IMR-90 (cell line): Measurements from ENCODE around the gene KCNQ5. TPM values are rescaled to one million over a fixed set of nuclear protein-coding genes. Genes with fewer than 3 reads are reported as not detected.

ENCODE experiments used
- ATAC-seq: fragments of 200-7000 bp; cut with Tn5 transposase; 2 replicates; pipeline ENCODE4 v1.9.1; 2020; ENCODE audit warnings: low read depth, mild to moderate bottlenecking, moderate library complexity
- BruUV-seq: library from RNA; stranded (reverse); fragments of 400-500 nt; replicated peaks from 2 replicates; lab custom pipeline; 2021; lab: Mats Ljungman, UMichigan
- CTCF ChIA-PET: fragments of 300-600 bp; formaldehyde crosslinking; extraction: SDS; loops from one replicate; lab custom pipeline; 2021; ENCODE audit warnings: antibody characterized with exemption; lab: Yijun Ruan, JAX
- POLR2A ChIA-PET: fragments of 300-600 bp; sonication (Branson Sonifier 250); formaldehyde crosslinking; loops from one replicate; lab custom pipeline; 2022; ENCODE audit warnings: antibody characterized with exemption; ENCODE audit not compliant: unreplicated experiment; lab: Charles Lee
- DNase-seq: peaks from one replicate; pipeline ENCODE4 v3.0.0; 2013
- H2AFZ ChIP-seq: replicated peaks from 2 replicates; pipeline ENCODE3; 2013; ENCODE audit warnings: low read length, mild to moderate bottlenecking; ENCODE audit not compliant: poor library complexity
- H2AK5ac ChIP-seq: 2 replicates; pipeline ENCODE4 v1.6.1; 2013; ENCODE audit warnings: low read depth, low read length, inconsistent platforms
- H2AK9ac ChIP-seq: replicated peaks from 2 replicates; pipeline ENCODE3; 2013; ENCODE audit warnings: mild to moderate bottlenecking, low read depth, low read length, moderate library complexity; ENCODE audit not compliant: poor library complexity
- H2BK120ac ChIP-seq: 2 replicates; pipeline ENCODE4 v1.6.1; 2013; ENCODE audit warnings: low read depth, low read length, inconsistent platforms
- H2BK15ac ChIP-seq: 3 replicates; pipeline ENCODE4 v1.6.1; 2013; ENCODE audit warnings: low read depth, low read length, inconsistent platforms
- H2BK20ac ChIP-seq: 2 replicates; pipeline ENCODE4 v1.6.1; 2013; ENCODE audit warnings: low read depth, mild to moderate bottlenecking, inconsistent platforms, low read length, moderate library complexity
- H2BK5ac ChIP-seq: 2 replicates; pipeline ENCODE4 v1.6.1; 2013; ENCODE audit warnings: mild to moderate bottlenecking, low read depth, low read length, inconsistent platforms; ENCODE audit not compliant: poor library complexity, severe bottlenecking
- H3K14ac ChIP-seq: replicated peaks from 2 replicates; pipeline ENCODE4 v1.6.1; 2013; ENCODE audit warnings: low read depth, low read length, inconsistent platforms
- H3K18ac ChIP-seq: 2 replicates; pipeline ENCODE4 v1.6.1; 2013; ENCODE audit warnings: low read depth, low read length, control low read depth
- H3K23ac ChIP-seq: 2 replicates; pipeline ENCODE4 v1.6.1; 2013; ENCODE audit warnings: low read depth, low read length, inconsistent platforms
- H3K27ac ChIP-seq: 2 replicates; pipeline ENCODE4 v1.5.1; 2013; ENCODE audit warnings: mild to moderate bottlenecking, control low read depth, low read length; ENCODE audit not compliant: insufficient read depth
- H3K27me3 ChIP-seq: 2 replicates; pipeline ENCODE4 v1.6.1; 2013; ENCODE audit warnings: low read length; ENCODE audit not compliant: control insufficient read depth, insufficient read depth
- H3K36me3 ChIP-seq: 2 replicates; pipeline ENCODE4 v1.6.1; 2013; ENCODE audit warnings: low read length, mixed read lengths; ENCODE audit not compliant: control insufficient read depth, insufficient read depth
- H3K4ac ChIP-seq: 2 replicates; pipeline ENCODE4 v1.6.1; 2013; ENCODE audit warnings: low read depth, low read length, inconsistent platforms
- H3K4me1 ChIP-seq: 2 replicates; pipeline ENCODE4 v1.6.1; 2013; ENCODE audit warnings: low read length, mixed read lengths; ENCODE audit not compliant: control insufficient read depth, insufficient read depth
- H3K4me2 ChIP-seq: 2 replicates; pipeline ENCODE4 v1.6.1; 2013; ENCODE audit warnings: low read depth, mild to moderate bottlenecking, control low read depth, low read length, moderate library complexity
- H3K4me3 ChIP-seq: 2 replicates; pipeline ENCODE4 v1.5.1; 2013; ENCODE audit warnings: low read depth, mild to moderate bottlenecking, control low read depth, low read length, moderate library complexity; ENCODE audit not compliant: insufficient read depth
- H3K56ac ChIP-seq: 2 replicates; pipeline ENCODE4 v1.6.1; 2013; ENCODE audit warnings: low read length, inconsistent platforms; ENCODE audit not compliant: insufficient read depth; ENCODE audit errors: extremely low read depth
- H3K79me1 ChIP-seq, 2 experiments: 2 replicates each; pipeline ENCODE4 v1.6.1; 2013; ENCODE audit warnings: low read length in 2 of 2, inconsistent platforms in 1 of 2, low read depth in 1 of 2
- H3K9ac ChIP-seq: 2 replicates; pipeline ENCODE4 v1.6.1; 2013; ENCODE audit warnings: low read depth, low read length, control low read depth
- H3K9me1 ChIP-seq: 2 replicates; pipeline ENCODE4 v1.6.1; 2013; ENCODE audit warnings: low read length, inconsistent platforms; ENCODE audit not compliant: insufficient read depth
- H3K9me3 ChIP-seq: 2 replicates; pipeline ENCODE4 v1.6.1; 2013; ENCODE audit warnings: low read length; ENCODE audit not compliant: control insufficient read depth, insufficient read depth
- H4K20me1 ChIP-seq: 2 replicates; pipeline ENCODE4 v1.6.1; 2013; ENCODE audit warnings: low read length, inconsistent platforms; ENCODE audit not compliant: insufficient read depth
- H4K5ac ChIP-seq: 2 replicates; pipeline ENCODE4 v1.6.1; 2013; ENCODE audit warnings: mild to moderate bottlenecking, low read depth, low read length, control low read depth
- H4K8ac ChIP-seq, 2 experiments: 2 replicates each; pipeline ENCODE4 v1.6.1; 2013; ENCODE audit warnings: low read depth in 2 of 2, low read length in 2 of 2, control low read depth in 1 of 2, inconsistent platforms in 1 of 2
- H4K91ac ChIP-seq: 2 replicates; pipeline ENCODE4 v1.6.1; 2013; ENCODE audit warnings: low read depth, low read length, inconsistent platforms; ENCODE audit not compliant: insufficient read depth
- BHLHE40 ChIP-seq: fragments of 150-350 bp; IDR thresholded peaks from 2 replicates; pipeline ENCODE4 v1.6.1; 2016; ENCODE audit warnings: mild to moderate bottlenecking, low read depth, low read length
- CEBPB ChIP-seq: IDR thresholded peaks from 2 replicates; pipeline ENCODE4 v1.6.1; 2012; ENCODE audit warnings: low read depth, low read length, improper control_type of control experiment
- CHD1 ChIP-seq: IDR thresholded peaks from 2 replicates; pipeline ENCODE4 v1.6.1; 2012; ENCODE audit warnings: low read depth, low read length, improper control_type of control experiment
- CTCF ChIP-seq: conservative IDR thresholded peaks from 2 replicates; pipeline ENCODE4 v1.5.1; 2012; ENCODE audit warnings: mild to moderate bottlenecking, low read depth, low read length, improper control_type of control experiment
- MAZ ChIP-seq: IDR thresholded peaks from 2 replicates; pipeline ENCODE4 v1.6.1; 2012; ENCODE audit warnings: low read depth, mild to moderate bottlenecking, low read length, improper control_type of control experiment, moderate library complexity, borderline replicate concordance
- POLR2A ChIP-seq: IDR thresholded peaks from 2 replicates; pipeline ENCODE4 v1.6.1; 2012; ENCODE audit warnings: mild to moderate bottlenecking, low read depth, low read length
- RAD21 ChIP-seq: IDR thresholded peaks from 2 replicates; pipeline ENCODE4 v1.6.1; 2012; ENCODE audit warnings: low read length, improper control_type of control experiment
- RCOR1 ChIP-seq: IDR thresholded peaks from 2 replicates; pipeline ENCODE4 v1.6.1; 2012; ENCODE audit warnings: mild to moderate bottlenecking, low read length, improper control_type of control experiment; ENCODE audit not compliant: insufficient replicate concordance
- WGBS, 2 experiments: methylation state at CpG; one replicate each; pipeline versions ENCODE4 v1.1.5 to v1.1.7; 2013; ENCODE audit warnings: missing lambda C conversion rate in 2 of 2; ENCODE audit not compliant: insufficient read length in 1 of 2; ENCODE audit errors: extremely low coverage in 2 of 2; 5-methylcytosine and 5-hydroxymethylcytosine counted together
- dilution Hi-C: fragments of 300-500 bp; cut with HindIII; formaldehyde crosslinking; loops from one replicate; pipeline ENCODE4 v1.14.3; 2018; ENCODE audit warnings: low sequenced_read_pairs; ENCODE audit not compliant: unreplicated experiment
- in situ Hi-C: fragments of 300-500 bp; cut with MboI; formaldehyde crosslinking; loops from 3 replicates; pipeline ENCODE4 v1.14.3; 2019; ENCODE audit warnings: low sequenced_read_pairs, inconsistent platforms, mixed read lengths
- intact Hi-C: fragments of 100-400 bp; cut with micrococcal nuclease; formaldehyde crosslinking; loops from 2 replicates; pipeline ENCODE4 v1.10.0; 2022
- polyA plus RNA-seq, 3 experiments: library from polyadenylated mRNA; depleted of rRNA; stranded (reverse); fragments of >200 nt; gene quantifications; 2 replicates each; pipeline ENCODE4 v1.2.3, GENCODE V29; 2012; ENCODE audit warnings: low replicate concordance in 1 of 3
- total RNA-seq: library from RNA; depleted of rRNA; stranded (reverse); fragments of >200 nt; gene quantifications from 2 replicates; pipeline ENCODE4 v1.2.3, GENCODE V29; 2012

The KCNQ5 gene
- total and polyA plus RNA-seq, 2 of the 4 experiments (the other 2 are of a cell fraction), result 0.75 to 1.3 TPM

- no CpG with 5 or more reads among the region's 3 CpGs for WGBS, 2 experiments
- Histone ChIP-seq H3K56ac (no peak overlapping the region), H4K5ac (no peak overlapping the region), H3K23ac (no peak overlapping the region), H2BK15ac (no peak overlapping the region), H4K91ac (no peak overlapping the region), H3K4ac (no peak overlapping the region), H3K27ac (no peak overlapping the region), H2BK120ac (no peak overlapping the region), H3K18ac (no peak overlapping the region), H3K4me3 (no peak overlapping the region), H3K9me3 (no peaks in the 10 kb centered on the region), H3K9ac (no peak overlapping the region), H4K20me1 (no peaks in the 10 kb centered on the region), H2BK20ac (no peak overlapping the region), H3K4me2 (no peak overlapping the region), H2AFZ (no peak overlapping the region), H3K4me1 (no peaks in the 10 kb centered on the region), H4K8ac (no peak overlapping the region), H3K14ac (no peak overlapping the region), H2AK5ac (no peak overlapping the region), H3K36me3 (no peaks in the 10 kb centered on the region), H3K9me1 (no peaks in the 10 kb centered on the region), H3K79me1 (no peaks in the 10 kb centered on the region), H2BK5ac (no peak overlapping the region), H2AK9ac (no peak overlapping the region), H3K27me3 (no peaks in the 10 kb centered on the region)
- TF ChIP-seq MAZ, result no peak
- TF ChIP-seq CTCF, result no peak
- no peak for TF ChIP-seq CEBPB
- TF ChIP-seq RCOR1, result no peak
- no peak for TF ChIP-seq BHLHE40
- TF ChIP-seq POLR2A, result no peak
- TF ChIP-seq CHD1, result no peak
- no peak for TF ChIP-seq RAD21
- intact Hi-C loops (no loop called here), dilution Hi-C loops (no loop called here), in situ Hi-C loops (loop anchor here (25.0 kb wide), 2 partner anchors 334 to 459 kb away; no protein-coding TSS in a partner anchor)
- ATAC-seq (no peak), DNase-seq (no peak)
- no TSS peak for BruUV-seq
- ChIA-PET POLR2A (no interaction called here), CTCF (no interaction called here)
These were observed 26.1 kb upstream of the KCNQ5 start for GRCh38 chr6:72595812-72596211.
